H1 (cell line): ENCODE measurements around the gene PROSER1. TPM values are rescaled to one million over a fixed set of nuclear protein-coding genes. Genes with fewer than 3 reads are reported as not detected.

Experiments
- CTCF ChIA-PET: fragments of 300-600 bp; sonication (Branson Sonifier 250); formaldehyde crosslinking; loops from one replicate; lab custom pipeline; 2021; ENCODE audit not compliant: partially characterized antibody; lab: Charles Lee
- POLR2A ChIA-PET: fragments of 300-600 bp; sonication (Branson Sonifier 250); formaldehyde crosslinking; loops from one replicate; lab custom pipeline; 2021; ENCODE audit warnings: inconsistent platforms; ENCODE audit not compliant: partially characterized antibody; lab: Charles Lee
- DNase-seq, 2 experiments: peaks; one replicate each; pipeline versions ENCODE4 v3.0.0 to v3.0.0-alpha.2; 2010 to 2022; ENCODE audit warnings: low spot score in 2 of 2, low read depth in 1 of 2, mixed read lengths in 1 of 2
- FAIRE-seq: peaks from 2 replicates; lab custom pipeline; 2011; peaks lifted over from hg19 to GRCh38; lab: Jason Lieb, UNC
- H2AFZ ChIP-seq: 2 replicates; pipeline ENCODE4 v1.8.1; 2012; ENCODE audit warnings: low read length, inconsistent platforms
- H2AK5ac ChIP-seq: 2 replicates; pipeline ENCODE4 v1.6.1; 2013; ENCODE audit warnings: low read depth, low read length
- H2BK120ac ChIP-seq: replicated peaks from 2 replicates; pipeline ENCODE3; 2013; ENCODE audit warnings: low read depth, low read length, inconsistent platforms
- H2BK12ac ChIP-seq: 2 replicates; pipeline ENCODE4 v1.6.1; 2013; ENCODE audit warnings: low read depth, low read length
- H2BK15ac ChIP-seq: 2 replicates; pipeline ENCODE4 v1.6.1; 2013; ENCODE audit warnings: low read length
- H2BK20ac ChIP-seq: 2 replicates; pipeline ENCODE4 v1.6.1; 2013; ENCODE audit warnings: low read length
- H2BK5ac ChIP-seq: 2 replicates; pipeline ENCODE4 v1.6.1; 2013; ENCODE audit warnings: low read depth, low read length
- H3K14ac ChIP-seq: 2 replicates; pipeline ENCODE4 v1.6.1; 2013; ENCODE audit warnings: inconsistent platforms; ENCODE audit not compliant: insufficient read length
- H3K18ac ChIP-seq: 2 replicates; pipeline ENCODE4 v1.6.1; 2013; ENCODE audit warnings: low read length; ENCODE audit errors: extremely low read depth
- H3K23ac ChIP-seq: 2 replicates; pipeline ENCODE4 v1.6.1; 2013; ENCODE audit warnings: inconsistent platforms; ENCODE audit not compliant: insufficient read length
- H3K23me2 ChIP-seq: 2 replicates; pipeline ENCODE4 v1.6.1; 2013; ENCODE audit warnings: low read depth, low read length
- H3K27ac ChIP-seq: 2 replicates; pipeline ENCODE4 v1.6.1; 2011; ENCODE audit warnings: low read depth, low read length, inconsistent platforms
- H3K27me3 ChIP-seq, 4 experiments: replicated peaks in 1 of 4; 1 replicate in 1 of 4; 2 replicates in 3 of 4; pipeline versions ENCODE4 v1.6.1 to v1.8.1; 2011 to 2013; ENCODE audit warnings: low read length in 3 of 4, mild to moderate bottlenecking in 3 of 4, inconsistent platforms in 2 of 4, mixed read lengths in 2 of 4, moderate library complexity in 1 of 4; ENCODE audit not compliant: control insufficient read depth in 3 of 4, insufficient read depth in 3 of 4; ENCODE audit errors: extremely low read depth in 1 of 4
- H3K36me3 ChIP-seq, 4 experiments: 2 replicates each; pipeline versions ENCODE4 v1.6.1 to v1.8.1; 2011 to 2013; ENCODE audit warnings: mild to moderate bottlenecking in 4 of 4, low read length in 3 of 4, moderate library complexity in 2 of 4, control low read depth in 1 of 4, inconsistent platforms in 1 of 4; ENCODE audit not compliant: insufficient read depth in 4 of 4, control insufficient read depth in 2 of 4
- H3K4ac ChIP-seq: replicated peaks from 2 replicates; pipeline ENCODE3; 2013; ENCODE audit warnings: low read length, low read depth, mixed read lengths, inconsistent platforms; ENCODE audit not compliant: insufficient read length
- H3K4me1 ChIP-seq, 4 experiments: replicated peaks in 1 of 4; 1 replicate in 1 of 4; 2 replicates in 3 of 4; pipeline versions ENCODE4 v1.6.1 to v1.8.1; 2011 to 2013; ENCODE audit warnings: low read length in 3 of 4, inconsistent platforms in 2 of 4, mixed read lengths in 1 of 4; ENCODE audit not compliant: insufficient read depth in 4 of 4, control insufficient read depth in 3 of 4
- H3K4me2 ChIP-seq, 2 experiments: 2 replicates each; pipeline versions ENCODE4 v1.6.1 to v1.8.1; 2011 to 2013; ENCODE audit warnings: low read depth in 2 of 2, low read length in 2 of 2, control low read depth in 1 of 2, inconsistent platforms in 1 of 2, mild to moderate bottlenecking in 1 of 2; ENCODE audit not compliant: insufficient read depth in 1 of 2
- H3K4me3 ChIP-seq, 4 experiments: fragments of 200-600, 300-600 bp in 1 of 4; sonication (generic), shearing (Covaris generic), sonication (Bioruptor Twin) in 1 of 4; 2 replicates each; pipeline versions ENCODE4 v1.5.1 to v1.8.1; 2011 to 2016; ENCODE audit warnings: low read length in 4 of 4, low read depth in 3 of 4, control low read depth in 2 of 4, inconsistent platforms in 2 of 4, mild to moderate bottlenecking in 2 of 4, mixed read lengths in 1 of 4, moderate library complexity in 1 of 4; ENCODE audit not compliant: insufficient read depth in 2 of 4; ENCODE audit errors: extremely low read depth in 1 of 4
- H3K56ac ChIP-seq: replicated peaks from 2 replicates; pipeline ENCODE3; 2013; ENCODE audit warnings: low read depth, mild to moderate bottlenecking, mixed read lengths, low read length, inconsistent platforms; ENCODE audit not compliant: insufficient read length
- H3K79me1 ChIP-seq: 2 replicates; pipeline ENCODE4 v1.6.1; 2013; ENCODE audit warnings: low read depth, low read length, control low read depth
- H3K79me2 ChIP-seq, 2 experiments: 2 replicates each; pipeline versions ENCODE4 v1.6.1 to v1.8.1; 2012 to 2013; ENCODE audit warnings: low read length in 2 of 2, mild to moderate bottlenecking in 2 of 2, inconsistent platforms in 1 of 2; ENCODE audit not compliant: insufficient read depth in 2 of 2, control insufficient read depth in 1 of 2
- H3K9ac ChIP-seq, 4 experiments: replicated peaks in 1 of 4; 1 replicate in 1 of 4; 2 replicates in 3 of 4; pipeline versions ENCODE4 v1.6.1 to v1.8.1; 2011 to 2013; ENCODE audit warnings: low read depth in 3 of 4, low read length in 3 of 4, control low read depth in 2 of 4, mild to moderate bottlenecking in 2 of 4, moderate library complexity in 2 of 4, inconsistent platforms in 1 of 4; ENCODE audit errors: extremely low read depth in 1 of 4
- H3K9me3 ChIP-seq, 2 experiments: 2 replicates each; pipeline versions ENCODE4 v1.6.1 to v1.8.1; 2012 to 2013; ENCODE audit warnings: mild to moderate bottlenecking in 2 of 2, moderate library complexity in 2 of 2, control low read depth in 1 of 2, inconsistent platforms in 1 of 2, low read depth in 1 of 2, low read length in 1 of 2, mixed read lengths in 1 of 2; ENCODE audit not compliant: insufficient read depth in 2 of 2
- H4K20me1 ChIP-seq, 2 experiments: replicated peaks in 1 of 2; 2 replicates each; pipeline versions ENCODE3 to v1.8.1; 2011 to 2013; ENCODE audit warnings: inconsistent platforms in 2 of 2, low read length in 2 of 2, mild to moderate bottlenecking in 1 of 2; ENCODE audit not compliant: insufficient read depth in 2 of 2, control insufficient read depth in 1 of 2
- H4K5ac ChIP-seq: 2 replicates; pipeline ENCODE4 v1.6.1; 2013; ENCODE audit warnings: low read length, low read depth, mixed read lengths, inconsistent platforms; ENCODE audit not compliant: insufficient read length
- H4K8ac ChIP-seq: 2 replicates; pipeline ENCODE4 v1.8.0; 2013; ENCODE audit warnings: mild to moderate bottlenecking, moderate library complexity, low read length, inconsistent platforms; ENCODE audit not compliant: insufficient read depth; ENCODE audit errors: extremely low read depth
- H4K91ac ChIP-seq: replicated peaks from 2 replicates; pipeline ENCODE3; 2013; ENCODE audit warnings: low read length, mixed read lengths, inconsistent platforms; ENCODE audit not compliant: insufficient read length
- MAFK ChIP-seq: IDR thresholded peaks from 2 replicates; pipeline ENCODE4 v1.6.1; 2012; ENCODE audit warnings: low read depth, mild to moderate bottlenecking, improper control_type of control experiment, low read length
- RBBP5 ChIP-seq: IDR thresholded peaks from 2 replicates; pipeline ENCODE4 v1.7.1; 2012; ENCODE audit warnings: low read depth, mild to moderate bottlenecking, inconsistent platforms, low read length, moderate library complexity, borderline replicate concordance
- RNF2 ChIP-seq: fragments of 200-900, 300-1000 bp; sonication (generic); IDR thresholded peaks from 2 replicates; pipeline ENCODE4 v1.7.1; 2016; ENCODE audit warnings: borderline replicate concordance, low read depth, mild to moderate bottlenecking, antibody characterized with exemption, low read length; ENCODE audit not compliant: poor library complexity, severe bottlenecking; ENCODE audit errors: missing control alignments
- WGBS, 2 experiments: shearing (Covaris generic) in 1 of 2; methylation state at CpG; one replicate each; pipeline versions ENCODE4 v1.1.6 to v1.1.7; 2013 to 2015; ENCODE audit warnings: low lambda C conversion rate in 2 of 2, mixed read lengths in 2 of 2, inconsistent platforms in 1 of 2, low coverage in 1 of 2, missing lambda C conversion rate in 1 of 2; ENCODE audit not compliant: insufficient replicate concordance in 2 of 2, insufficient coverage in 1 of 2, insufficient read length in 1 of 2; ENCODE audit errors: extremely low coverage in 1 of 2, missing lambda C conversion rate in 1 of 2; 5-methylcytosine and 5-hydroxymethylcytosine counted together
- polyA plus RNA-seq, 7 experiments: library from polyadenylated mRNA; depleted of rRNA in 3 of 7; stranded (reverse) in 5 of 7; unstranded in 2 of 7; fragments of >200 nt in 5 of 7; fragments of 200-250 nt in 2 of 7; gene quantifications; 1 replicate in 5 of 7; 2 replicates in 1 of 7; 4 replicates in 1 of 7; pipeline versions ENCODE4 v1.2.1 to v1.2.3, GENCODE V29; 2011 to 2013; ENCODE audit warnings: missing spikeins in 2 of 7, mixed read lengths in 2 of 7
- total RNA-seq: library from RNA; stranded (reverse); fragmentation: NEBNext Ultra II Directional; extraction: Animal tissue kit (Norgen Biotek cat#: 25700); gene quantifications from 2 replicates; pipeline ENCODE4 v1.2.1, GENCODE V29; 2021

PROSER1 gene
- total and polyA plus RNA-seq, 2 of the 8 experiments (the other 6 are each of a cell fraction or from before 2014, with no cell fraction given) = 99.2 to 116 TPM

- Histone ChIP-seq H2AK5ac (no peak overlapping the region), H2AFZ (0 out of 2 replicates have a peak overlapping the region, but pooled peaks have one; percentile 5), H3K23ac (no peak overlapping the region), H3K36me3 (no peaks in the 10 kb centered on the region), H4K20me1 (no peaks in the 10 kb centered on the region), H3K14ac (no peak overlapping the region), H2BK15ac (no peak overlapping the region), H4K5ac (no peak overlapping the region), H3K79me2 (no peaks in the 10 kb centered on the region), H3K4me3 (no peak overlapping the region), H3K4ac (no peak overlapping the region), H3K23me2 (no peaks in the 10 kb centered on the region; the same call in 1 of the 2 replicates), H2BK20ac (no peak overlapping the region), H3K56ac (no peak overlapping the region), H3K79me1 (no peaks in the 10 kb centered on the region), H2BK5ac (no peak overlapping the region), H2BK120ac (no peak overlapping the region), H4K91ac (no peak overlapping the region), H3K27me3 (no peaks in the 10 kb centered on the region), H3K4me1 (peaks cover 0 to 2% (median 0%) of the 10 kb centered on the region in 4 experiments; a peak in 1 of 7 replicates), H3K18ac (no peak overlapping the region), H3K27ac (no peak overlapping the region), H2BK12ac (no peak overlapping the region), H4K8ac (no peak overlapping the region), H3K9ac (no peak overlapping the region), H3K9me3 (no peaks in the 10 kb centered on the region), H3K4me2 (no peak overlapping the region)
- ChIA-PET CTCF (interaction anchor here (0.9 kb wide), 1 partner anchor 108 kb away, joined by 4 read pairs; no protein-coding TSS in a partner anchor), POLR2A (no interaction called here)
- 80% methylated on average over 4 of the region's 4 CpGs; no CpG with 5 or more reads in 1 of the 2 experiments for WGBS, 2 experiments
- TF ChIP-seq MAFK (no peak), RNF2 (no peak), RBBP5 (no peak)
- FAIRE-seq = no peak
- no peak for DNase-seq
These were observed 44.5 kb downstream of the PROSER1 start for GRCh38 chr13:38993381-38993780.
